Measurements from ENCODE around the gene TRIB2. TPM values are rescaled to one million over a fixed set of nuclear protein-coding genes. Genes with fewer than 3 reads are reported as not detected.

Gene TRIB2
- total RNA-seq, 1 experiment from 2014 or later = 100.0 TPM

DNA sequence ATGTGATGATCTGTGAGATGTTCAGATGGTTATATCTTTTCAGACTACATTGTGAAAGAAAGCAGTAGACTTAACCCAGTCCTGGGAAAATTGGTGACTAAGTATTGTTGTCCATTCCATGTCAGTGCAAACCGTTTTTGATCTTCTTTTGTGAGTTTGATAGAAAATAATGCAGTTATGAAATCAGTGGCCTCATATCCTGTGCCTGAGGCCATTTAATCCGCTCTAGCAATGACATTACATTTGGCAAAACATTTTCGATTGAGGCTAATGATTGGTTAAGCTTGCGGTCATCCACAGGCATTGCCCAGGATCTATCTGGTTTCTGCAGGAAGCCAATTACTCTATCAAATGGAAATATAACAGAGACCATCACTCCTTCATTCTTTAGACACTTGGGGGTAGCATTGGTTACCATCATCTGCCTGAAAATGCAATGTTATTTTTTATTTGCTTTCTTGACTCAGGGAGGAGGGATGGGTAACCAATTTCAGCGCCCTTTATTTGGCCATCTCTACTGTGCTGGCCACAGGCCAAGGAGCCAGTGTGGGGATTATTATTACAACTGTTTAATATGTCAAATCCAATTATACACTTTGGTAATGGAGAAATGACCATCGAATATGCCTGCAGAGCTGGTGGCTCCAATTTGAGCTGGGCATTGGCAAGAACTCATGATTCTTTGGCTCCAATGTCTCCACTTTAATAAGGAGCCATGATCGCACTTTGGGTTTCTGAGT lies 33.6 kb downstream of the TRIB2 start:
- intact Hi-C loops (cut with micrococcal nuclease; ENCODE audit: unreplicated experiment) = no loop called here
- TF ChIP-seq, protein P1, sequence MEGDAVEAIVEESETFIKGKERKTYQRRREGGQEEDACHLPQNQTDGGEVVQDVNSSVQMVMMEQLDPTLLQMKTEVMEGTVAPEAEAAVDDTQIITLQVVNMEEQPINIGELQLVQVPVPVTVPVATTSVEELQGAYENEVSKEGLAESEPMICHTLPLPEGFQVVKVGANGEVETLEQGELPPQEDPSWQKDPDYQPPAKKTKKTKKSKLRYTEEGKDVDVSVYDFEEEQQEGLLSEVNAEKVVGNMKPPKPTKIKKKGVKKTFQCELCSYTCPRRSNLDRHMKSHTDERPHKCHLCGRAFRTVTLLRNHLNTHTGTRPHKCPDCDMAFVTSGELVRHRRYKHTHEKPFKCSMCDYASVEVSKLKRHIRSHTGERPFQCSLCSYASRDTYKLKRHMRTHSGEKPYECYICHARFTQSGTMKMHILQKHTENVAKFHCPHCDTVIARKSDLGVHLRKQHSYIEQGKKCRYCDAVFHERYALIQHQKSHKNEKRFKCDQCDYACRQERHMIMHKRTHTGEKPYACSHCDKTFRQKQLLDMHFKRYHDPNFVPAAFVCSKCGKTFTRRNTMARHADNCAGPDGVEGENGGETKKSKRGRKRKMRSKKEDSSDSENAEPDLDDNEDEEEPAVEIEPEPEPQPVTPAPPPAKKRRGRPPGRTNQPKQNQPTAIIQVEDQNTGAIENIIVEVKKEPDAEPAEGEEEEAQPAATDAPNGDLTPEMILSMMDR (conservative IDR thresholded peaks at IDR 0.05; ENCODE audit: low read depth, low read length) = no peak
- POLR2A ChIA-PET (ENCODE audit: low non-redundant PET) = no interaction called here
- Histone ChIP-seq H3K9me3 (ENCODE audit: low read depth, low read length, poor library complexity, severe bottlenecking) (no peaks in the 10 kb centered on the region), H3K27me3 (replicated peaks; ENCODE audit: insufficient read depth, low read depth, low read length, poor library complexity) (no peaks in the 10 kb centered on the region), H3K4me3 (ENCODE audit: low read depth, low read length, poor library complexity, severe bottlenecking) (no peak overlapping the region), H3K4me1 (ENCODE audit: insufficient read depth, low read length, poor library complexity, severe bottlenecking) (no peaks in the 10 kb centered on the region), H3K27ac (ENCODE audit: low read depth, low read length, poor library complexity, severe bottlenecking) (no peak overlapping the region), H3K36me3 (ENCODE audit: insufficient read depth, low read length, poor library complexity, severe bottlenecking) (no peaks in the 10 kb centered on the region)
- BruUV-seq (replicated peaks) = no TSS peak
- CTCF ChIA-PET = no interaction called here
- DNase-seq (ENCODE audit: low spot score) = no peak

DNA sequence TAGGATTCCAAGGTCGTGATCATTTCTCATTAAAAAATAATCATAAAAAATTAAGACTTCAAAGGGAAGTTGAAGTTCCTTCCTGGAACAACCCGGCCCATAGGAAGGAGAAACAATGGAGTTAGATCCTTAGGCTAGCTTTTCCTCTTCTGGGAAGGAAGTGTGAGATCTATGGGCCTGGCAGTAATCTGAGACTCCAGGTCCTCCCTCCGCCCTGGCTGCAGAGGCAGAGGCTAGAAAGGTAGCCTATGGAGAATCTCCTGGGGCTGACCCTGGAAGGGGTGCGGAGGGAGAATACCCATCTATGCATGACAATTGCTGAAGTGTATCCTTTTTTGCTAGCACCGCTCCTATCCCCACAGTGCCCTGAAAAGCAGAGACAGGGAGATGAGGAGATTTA lies 37.9 kb downstream of the TRIB2 start:
- TF ChIP-seq, protein P1 (conservative IDR thresholded peaks at IDR 0.05; ENCODE audit: low read depth, low read length) = no peak
- TF ChIP-seq EZH2 (IDR thresholded peaks at IDR 0.05; ENCODE audit: borderline replicate concordance, low read depth, low read length, poor library complexity, severe bottlenecking) = no peak
- Histone ChIP-seq H3K36me3 (ENCODE audit: insufficient read depth, low read length, poor library complexity, severe bottlenecking) (no peaks in the 10 kb centered on the region), H3K27me3 (replicated peaks; ENCODE audit: insufficient read depth, low read depth, low read length, poor library complexity) (no peaks in the 10 kb centered on the region), H3K4me1 (ENCODE audit: insufficient read depth, low read length, poor library complexity, severe bottlenecking) (peaks cover 3% of the 10 kb centered on the region), H3K4me3 (ENCODE audit: low read depth, low read length, poor library complexity, severe bottlenecking) (no peak overlapping the region), H3K9me3 (ENCODE audit: low read depth, low read length, poor library complexity, severe bottlenecking) (no peaks in the 10 kb centered on the region), H3K27ac (ENCODE audit: low read depth, low read length, poor library complexity, severe bottlenecking) (no peak overlapping the region)
- ChIA-PET POLR2A (ENCODE audit: low non-redundant PET) (no interaction called here), CTCF (no interaction called here)
- no TSS peak for BruUV-seq (replicated peaks)
- intact Hi-C loops (cut with micrococcal nuclease; ENCODE audit: unreplicated experiment) = no loop called here
- no peak for DNase-seq (ENCODE audit: low spot score)

DNA sequence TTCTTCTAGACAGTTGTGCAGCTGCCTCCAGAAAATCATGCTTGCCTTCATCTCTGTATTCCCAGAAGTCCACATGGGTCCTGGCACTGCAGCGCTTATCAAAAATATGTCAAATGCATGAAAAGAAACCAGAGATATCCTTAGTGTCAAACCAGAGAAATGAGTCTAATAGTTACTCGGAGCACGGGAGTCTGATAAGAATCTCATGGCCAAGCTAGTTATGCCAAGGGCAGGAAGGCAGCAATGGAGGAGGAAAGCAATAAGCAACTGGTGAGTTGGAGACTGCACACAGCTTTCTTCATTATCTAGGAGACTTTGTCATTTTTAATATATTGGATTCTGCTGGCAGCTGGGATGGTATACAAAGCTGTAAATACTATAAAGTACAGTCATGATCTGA lies 38.6 kb downstream of the TRIB2 start:
- H3K4me1 ChIP-seq (ENCODE audit: insufficient read depth, low read length, poor library complexity, severe bottlenecking) = peaks cover 9% of the 10 kb centered on the region
- H3K36me3 ChIP-seq (ENCODE audit: insufficient read depth, low read length, poor library complexity, severe bottlenecking) = no peaks in the 10 kb centered on the region
- POLR2A ChIA-PET (ENCODE audit: low non-redundant PET) = no interaction called here
- no peaks in the 10 kb centered on the region for H3K27me3 ChIP-seq (replicated peaks; ENCODE audit: insufficient read depth, low read depth, low read length, poor library complexity)
- no peak for DNase-seq (ENCODE audit: low spot score)
- intact Hi-C loops (cut with micrococcal nuclease; ENCODE audit: unreplicated experiment) = no loop called here
- no peak for TF ChIP-seq EZH2 (IDR thresholded peaks at IDR 0.05; ENCODE audit: borderline replicate concordance, low read depth, low read length, poor library complexity, severe bottlenecking)
- TF ChIP-seq, protein P1 (conservative IDR thresholded peaks at IDR 0.05; ENCODE audit: low read depth, low read length) = no peak
- CTCF ChIA-PET = interaction anchor here (0.5 kb wide), 1 partner anchor 19 kb away, joined by 8 read pairs; no protein-coding TSS in a partner anchor
- no peak overlapping the region for H3K4me3 ChIP-seq (ENCODE audit: low read depth, low read length, poor library complexity, severe bottlenecking)
- BruUV-seq (replicated peaks) = no TSS peak
- H3K27ac ChIP-seq (ENCODE audit: low read depth, low read length, poor library complexity, severe bottlenecking) = no peak overlapping the region
- H3K9me3 ChIP-seq (ENCODE audit: low read depth, low read length, poor library complexity, severe bottlenecking) = no peaks in the 10 kb centered on the region
